HG03342 (cell line): ENCODE measurements around the gene SHROOM2.
"Not testable (repeated sequence)": the region's sequence is repeated elsewhere in the genome, so short reads cannot be mapped to it uniquely, and the experiment has no call there.

ENCODE experiments used
- ATAC-seq: cut with Tn5 transposase; IDR thresholded peaks from one replicate; pipeline ENCODE4 v1.9.1; 2021; ENCODE audit warnings: mild to moderate bottlenecking, moderate library complexity; ENCODE audit not compliant: unreplicated experiment

The SHROOM2 gene

DNA sequence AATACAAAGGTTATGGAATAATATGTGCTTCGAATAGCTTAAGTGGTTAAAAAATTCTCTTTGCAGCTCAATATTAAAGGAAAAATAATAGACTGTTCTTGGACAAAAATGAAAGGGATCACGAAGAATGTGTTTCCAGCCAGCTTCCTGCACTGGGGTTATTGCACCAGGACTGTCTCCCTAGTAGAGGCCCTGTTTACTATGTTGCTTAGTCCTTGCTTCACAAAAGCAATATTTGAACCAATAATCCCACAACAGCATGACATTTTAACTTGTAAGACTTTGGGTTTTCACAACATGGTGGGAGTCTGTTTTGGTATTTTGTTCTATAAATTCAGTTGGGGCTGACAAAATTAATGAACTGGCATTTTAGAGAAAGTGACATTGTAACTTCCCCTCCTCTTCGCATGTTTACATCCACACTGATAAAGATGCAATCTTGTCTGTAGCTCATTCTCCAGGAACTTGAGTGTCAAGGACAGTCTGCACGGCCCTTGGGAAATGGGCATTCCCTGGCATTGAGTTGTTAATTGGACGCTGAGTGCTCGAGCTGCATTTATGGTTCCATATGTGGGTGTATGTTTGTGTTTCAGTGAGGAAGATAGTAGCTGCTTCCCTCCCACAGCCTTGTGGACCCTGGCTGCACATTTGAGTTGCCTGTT lies 39.0 kb downstream of the SHROOM2 start:
- no peak for ATAC-seq

GRCh38 chrX:9825966-9826365 lies 39.7 kb downstream of the SHROOM2 start:
- no peak for ATAC-seq

- ATAC-seq, result peak; percentile 90
Observed at GRCh38 chrX:9829308-9830267, 43.4 kb downstream of the SHROOM2 start.

GRCh38 chrX:9832811-9833210 lies 46.6 kb downstream of the SHROOM2 start:
- no peak for ATAC-seq

GRCh38 chrX:9835585-9836210 lies 49.5 kb downstream of the SHROOM2 start:
- no peak for ATAC-seq

GRCh38 chrX:9842541-9842940 lies 56.3 kb downstream of the SHROOM2 start:
- ATAC-seq, result no peak

DNA sequence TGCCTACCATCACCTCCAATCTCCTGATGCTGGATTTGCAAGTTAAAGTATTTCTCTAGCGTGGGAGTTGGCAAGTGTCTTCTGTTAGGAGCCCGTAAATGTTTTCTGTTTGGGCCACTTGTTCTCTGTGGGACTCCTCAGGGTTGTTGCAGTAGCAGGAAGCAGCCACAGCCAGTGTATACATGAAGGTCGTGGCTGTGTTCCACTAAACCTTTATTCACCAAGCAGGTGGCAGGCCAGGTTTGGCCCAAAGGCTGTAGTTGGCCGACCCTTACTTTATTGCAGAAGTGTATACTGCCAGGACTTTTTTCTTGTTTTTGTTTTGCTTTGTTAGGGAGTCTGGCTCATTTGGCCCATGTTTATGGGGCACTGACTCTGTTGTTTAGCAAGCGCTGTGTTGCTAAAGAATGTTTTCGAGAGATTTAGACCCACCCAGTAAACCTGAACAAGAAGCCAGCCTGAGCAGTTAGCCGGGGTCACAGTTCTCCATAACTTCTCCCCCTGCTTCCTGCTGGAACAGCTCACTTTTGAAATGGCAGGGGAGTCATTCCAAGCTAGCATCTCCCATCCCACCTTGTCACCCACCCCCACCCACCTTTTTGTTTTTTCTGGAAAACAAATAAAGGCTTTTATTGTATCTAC lies 58.8 kb downstream of the SHROOM2 start:
- ATAC-seq, result no peak

DNA sequence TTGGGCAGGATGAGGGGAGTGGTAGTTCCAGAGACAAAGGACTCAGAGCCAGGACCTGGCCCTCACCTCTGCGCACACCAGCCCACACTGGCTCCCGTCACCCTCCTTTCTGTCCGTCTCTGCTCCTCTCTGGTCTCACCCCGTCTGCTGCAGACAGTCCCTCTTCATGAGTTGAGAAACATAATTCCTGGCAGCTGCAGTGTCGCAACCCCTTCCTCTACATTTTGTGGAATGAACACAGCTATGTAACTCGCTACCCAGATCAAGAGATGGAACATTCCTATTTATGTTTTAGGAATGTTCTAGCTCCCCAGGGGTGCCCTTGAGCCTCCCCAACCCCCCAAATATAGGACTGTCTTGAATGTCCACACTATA lies 59.3 kb downstream of the SHROOM2 start:
- ATAC-seq, result no peak

- no peak for ATAC-seq
Observed at GRCh38 chrX:9846631-9847030, 60.4 kb downstream of the SHROOM2 start.

- no peak for ATAC-seq
Observed at GRCh38 chrX:9847071-9847470, 60.8 kb downstream of the SHROOM2 start.

- no peak for ATAC-seq
Observed at GRCh38 chrX:9848718-9849479, 62.7 kb downstream of the SHROOM2 start.

GRCh38 chrX:9851890-9852289 lies 65.7 kb downstream of the SHROOM2 start:
- no peak for ATAC-seq

DNA sequence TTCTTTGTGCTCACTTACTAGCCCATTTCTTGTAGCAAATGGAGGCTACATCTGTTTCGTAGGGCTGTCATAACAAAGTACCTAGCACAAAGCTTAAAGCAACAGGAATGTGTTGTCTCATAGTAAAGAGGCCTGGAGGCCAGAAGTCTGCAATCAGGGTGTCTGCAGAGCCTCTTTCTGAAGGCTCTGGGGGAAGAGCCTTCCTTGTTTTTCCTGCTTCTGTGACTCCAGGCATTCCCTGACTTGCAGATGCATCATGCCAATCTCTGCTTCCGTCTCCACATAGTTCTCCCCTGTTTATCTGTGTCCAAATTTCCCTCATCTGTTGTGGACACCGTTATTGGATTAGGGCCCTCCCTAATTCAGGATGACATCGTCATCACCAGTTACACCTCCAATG lies 67.1 kb downstream of the SHROOM2 start:
- ATAC-seq, result no peak

DNA sequence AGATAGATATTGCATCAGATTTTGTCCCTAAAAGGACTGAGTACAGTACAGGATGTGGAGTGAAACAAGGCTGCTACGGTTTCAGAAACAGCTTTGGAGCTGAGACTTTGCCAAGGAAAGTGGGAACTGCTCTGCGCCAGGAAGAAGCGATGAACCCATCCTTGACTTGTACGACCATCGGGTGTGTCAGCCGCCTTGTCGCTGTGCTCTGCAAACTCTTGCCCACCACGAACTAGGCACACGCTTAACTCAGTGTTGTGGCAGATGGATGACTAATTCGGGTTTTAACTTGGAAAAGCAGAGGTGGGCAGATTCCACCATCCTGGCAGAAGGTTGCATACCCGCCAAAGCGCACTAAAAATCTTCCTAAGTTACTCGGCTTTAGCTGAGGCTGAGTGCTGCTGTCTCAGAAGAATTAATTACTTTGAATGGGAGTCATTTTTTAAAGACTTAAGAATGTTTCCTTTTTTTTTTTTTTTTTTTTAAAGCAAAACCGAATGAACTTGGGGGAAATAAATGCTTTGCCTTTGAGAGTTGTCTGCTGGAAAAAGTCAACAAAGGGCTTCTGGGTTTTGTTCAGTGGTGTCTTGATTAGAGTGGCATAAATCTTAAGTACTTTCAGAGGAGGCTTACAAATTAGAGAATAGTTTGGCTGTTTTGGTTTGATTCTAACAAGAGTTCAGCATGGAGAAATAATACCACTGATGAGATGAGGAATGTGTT lies 69.5 kb downstream of the SHROOM2 start:
- no peak for ATAC-seq

DNA sequence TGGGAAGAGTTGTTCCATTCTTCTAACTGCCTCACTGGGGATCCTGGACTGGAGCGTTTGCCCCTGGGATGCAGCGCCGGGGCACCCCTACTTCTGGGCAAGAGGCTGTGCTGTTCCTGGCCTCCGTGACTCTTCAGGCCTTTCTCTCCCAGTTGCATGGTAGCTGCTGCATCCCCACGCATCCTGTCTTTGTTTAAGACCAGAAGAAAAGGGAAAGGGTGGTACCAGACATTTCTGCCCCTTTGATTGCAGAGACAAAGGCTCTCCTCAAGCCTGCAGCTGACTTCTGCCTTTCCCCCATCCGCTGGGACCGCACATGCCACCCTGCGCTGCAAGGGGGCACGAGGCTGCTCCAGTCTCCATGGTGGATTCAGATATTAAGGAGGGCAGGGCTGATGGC lies 70.4 kb downstream of the SHROOM2 start:
- no peak for ATAC-seq

GRCh38 chrX:9857575-9858474 lies 71.6 kb downstream of the SHROOM2 start:
- ATAC-seq, result no peak

DNA sequence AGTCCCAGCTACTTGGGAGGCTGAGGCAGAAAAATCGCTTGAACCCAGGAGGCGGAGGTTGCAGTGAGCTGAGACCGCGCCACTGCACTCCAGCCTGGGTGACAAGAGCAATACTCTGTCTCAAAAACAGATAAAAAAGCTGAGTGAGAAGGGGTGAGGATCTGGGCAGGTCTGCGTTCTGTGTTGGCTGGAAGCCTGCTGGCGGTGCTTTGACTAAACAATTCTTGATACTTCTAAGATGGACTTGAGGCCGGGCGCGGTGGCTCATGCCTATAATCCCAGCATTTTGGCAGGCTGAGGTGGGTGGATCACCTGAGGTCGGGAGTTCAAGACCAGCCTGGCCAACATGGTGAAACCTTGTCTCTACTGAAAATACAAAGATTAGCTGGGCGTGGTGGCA lies 72.5 kb downstream of the SHROOM2 start:
- ATAC-seq, result not testable (repeated sequence)

- no peak for ATAC-seq
Observed at GRCh38 chrX:9859711-9860555, 73.7 kb downstream of the SHROOM2 start.
